SK-N-DZ (cell line): ENCODE data around the gene LRBA.
"Not testable (repeated sequence)": the region's sequence is repeated elsewhere in the genome, so short reads cannot be mapped to it uniquely, and the experiment has no call there.

Experiments
- DNase-seq: peaks from one replicate; pipeline ENCODE4 v3.0.0-alpha.2; 2015; ENCODE audit warnings: low spot score

LRBA gene

GRCh38 chr4:150944660-150945059 is 70.4 kb downstream of the LRBA start:
- DNase-seq = no peak

GRCh38 chr4:150943818-150944217 is 71.3 kb downstream of the LRBA start:
- no peak for DNase-seq

- no peak for DNase-seq
Observed at GRCh38 chr4:150943126-150943525, 72.0 kb downstream of the LRBA start.

- no peak for DNase-seq
Observed at GRCh38 chr4:150942539-150942938, 72.5 kb downstream of the LRBA start.

- DNase-seq = no peak
Observed at GRCh38 chr4:150940123-150940522, 75.0 kb downstream of the LRBA start.

- no peak for DNase-seq
Observed at GRCh38 chr4:150939530-150939929, 75.6 kb downstream of the LRBA start.

GRCh38 chr4:150938873-150939499 is 76.1 kb downstream of the LRBA start:
- no peak for DNase-seq

- DNase-seq = no peak
Observed at GRCh38 chr4:150938417-150938816, 76.7 kb downstream of the LRBA start.

- DNase-seq = no peak
Observed at GRCh38 chr4:150934022-150934421, 81.1 kb downstream of the LRBA start.

- DNase-seq = no peak
Observed at GRCh38 chr4:150931796-150932195, 83.3 kb downstream of the LRBA start.

GRCh38 chr4:150931005-150931404 is 84.1 kb downstream of the LRBA start:
- no peak for DNase-seq

GRCh38 chr4:150923945-150924344 is 91.1 kb downstream of the LRBA start:
- DNase-seq = no peak

- DNase-seq = not testable (repeated sequence)
Observed at GRCh38 chr4:150921486-150921885, 93.6 kb downstream of the LRBA start.

- DNase-seq = not testable (repeated sequence)
Observed at GRCh38 chr4:150918562-150918961, 96.5 kb downstream of the LRBA start.

GRCh38 chr4:150911326-150911725 is 103.8 kb downstream of the LRBA start:
- DNase-seq = no peak

GRCh38 chr4:150909116-150909515 is 106.0 kb downstream of the LRBA start:
- DNase-seq = no peak

- no peak for DNase-seq
Observed at GRCh38 chr4:150906987-150907633, 108.0 kb downstream of the LRBA start.

GRCh38 chr4:150904671-150905070 is 110.4 kb downstream of the LRBA start:
- DNase-seq = no peak

- no peak for DNase-seq
Observed at GRCh38 chr4:150903603-150904002, 111.5 kb downstream of the LRBA start.

GRCh38 chr4:150896497-150896896 is 118.6 kb downstream of the LRBA start:
- no peak for DNase-seq

GRCh38 chr4:150890246-150890645 is 124.8 kb downstream of the LRBA start:
- no peak for DNase-seq

- DNase-seq = no peak
Observed at GRCh38 chr4:150889306-150889705, 125.8 kb downstream of the LRBA start.

GRCh38 chr4:150888625-150889024 is 126.5 kb downstream of the LRBA start:
- DNase-seq = no peak

- DNase-seq = no peak
Observed at GRCh38 chr4:150888217-150888616, 126.9 kb downstream of the LRBA start.
